Tibial artery (tissue), 4 donors: ENCODE results near the gene CLCN1.
A peak's percentile ranks its signal among the peaks of the same experiment; 100 is the strongest.

Experiments used
- DNase-seq, 2 donors: peaks; one replicate each; pipeline ENCODE4 v3.0.0-alpha.2; 2019
- H3K27ac ChIP-seq, 2 donors: fragments of 200-600 bp; sonication (generic) in 1 of 2; 1 replicate in 1 of 2; 2 replicates in 1 of 2; pipeline ENCODE4 v1.5.1; 2018 to 2019; ENCODE audit warnings: mild to moderate bottlenecking in 1 of 2
- H3K27me3 ChIP-seq, 2 donors: fragments of 200-600 bp; sonication (generic) in 1 of 2; one replicate each; pipeline versions ENCODE4 v1.5.1 to v1.6.0; 2016 to 2019
- H3K36me3 ChIP-seq, 3 donors: fragments of 200-600 bp; sonication (generic) in 2 of 3; one replicate each; pipeline ENCODE4 v1.5.1; 2016 to 2019; ENCODE audit warnings: mild to moderate bottlenecking in 2 of 3
- H3K4me1 ChIP-seq, 4 donors: fragments of 200-600 bp; sonication (generic) in 2 of 4; 1 replicate in 3 of 4; 2 replicates in 1 of 4; pipeline ENCODE4 v1.5.1; 2016 to 2019
- H3K4me3 ChIP-seq, 2 donors: fragments of 200-600 bp; sonication (generic) in 1 of 2; 1 replicate in 1 of 2; 2 replicates in 1 of 2; pipeline ENCODE4 v1.5.1; 2018 to 2019; ENCODE audit warnings: mild to moderate bottlenecking in 2 of 2
- H3K9me3 ChIP-seq, 3 donors: fragments of 200-600 bp; sonication (generic) in 1 of 3; one replicate each; pipeline ENCODE4 v1.5.1; 2016 to 2019
- CTCF ChIP-seq, 2 experiments: fragments of 200-600 bp in 1 of 2; fragments of 450-650 bp in 1 of 2; IDR thresholded peaks; one replicate each; pipeline ENCODE4 v1.5.1; 2017 to 2019; ENCODE audit warnings: antibody characterized with exemption in 2 of 2, mild to moderate bottlenecking in 1 of 2, moderate library complexity in 1 of 2
- intact Hi-C: fragments of 100-400 bp; cut with DNase I; formaldehyde crosslinking; loops from one replicate; pipeline ENCODE4 v1.15.0; 2023; ENCODE audit warnings: low total_unique reads

The CLCN1 gene

GRCh38 chr7:143399642-143400041, 83.7 kb downstream of the CLCN1 start:
- DNase-seq: peak in 1 of 2 donors; percentile 50
- Histone ChIP-seq H3K4me3 (no peak overlapping the region), H3K4me1 (peaks cover 0 to 6% (median 2%) of the 10 kb centered on the region in 4 donors), H3K9me3 (no peaks in the 10 kb centered on the region), H3K27ac (no peak overlapping the region), H3K27me3 (no peaks in the 10 kb centered on the region), H3K36me3 (peaks cover 0 to 56% (median 6%) of the 10 kb centered on the region in 3 donors)
- TF ChIP-seq CTCF (IDR thresholded peaks at IDR 0.05): no peak
- intact Hi-C loops: no loop called here

- DNase-seq: no peak
- no peak for TF ChIP-seq CTCF (IDR thresholded peaks at IDR 0.05)
- intact Hi-C loops: no loop called here
- Histone ChIP-seq H3K27ac (no peak overlapping the region), H3K4me1 (peaks cover 0 to under 1% (median 0%) of the 10 kb centered on the region in 4 donors), H3K9me3 (no peaks in the 10 kb centered on the region), H3K27me3 (no peaks in the 10 kb centered on the region), H3K4me3 (no peak overlapping the region), H3K36me3 (peaks cover 0 to 41% (median 6%) of the 10 kb centered on the region in 3 donors)
Observed at GRCh38 chr7:143401265-143401664, 85.4 kb downstream of the CLCN1 start.
